ENCODE results near the gene ANKRD60. TPM values are rescaled to one million over a fixed set of nuclear protein-coding genes. Genes with fewer than 3 reads are reported as not detected.

The ANKRD60 gene
- total and polyA plus RNA-seq, 8 donors = not detected

DNA sequence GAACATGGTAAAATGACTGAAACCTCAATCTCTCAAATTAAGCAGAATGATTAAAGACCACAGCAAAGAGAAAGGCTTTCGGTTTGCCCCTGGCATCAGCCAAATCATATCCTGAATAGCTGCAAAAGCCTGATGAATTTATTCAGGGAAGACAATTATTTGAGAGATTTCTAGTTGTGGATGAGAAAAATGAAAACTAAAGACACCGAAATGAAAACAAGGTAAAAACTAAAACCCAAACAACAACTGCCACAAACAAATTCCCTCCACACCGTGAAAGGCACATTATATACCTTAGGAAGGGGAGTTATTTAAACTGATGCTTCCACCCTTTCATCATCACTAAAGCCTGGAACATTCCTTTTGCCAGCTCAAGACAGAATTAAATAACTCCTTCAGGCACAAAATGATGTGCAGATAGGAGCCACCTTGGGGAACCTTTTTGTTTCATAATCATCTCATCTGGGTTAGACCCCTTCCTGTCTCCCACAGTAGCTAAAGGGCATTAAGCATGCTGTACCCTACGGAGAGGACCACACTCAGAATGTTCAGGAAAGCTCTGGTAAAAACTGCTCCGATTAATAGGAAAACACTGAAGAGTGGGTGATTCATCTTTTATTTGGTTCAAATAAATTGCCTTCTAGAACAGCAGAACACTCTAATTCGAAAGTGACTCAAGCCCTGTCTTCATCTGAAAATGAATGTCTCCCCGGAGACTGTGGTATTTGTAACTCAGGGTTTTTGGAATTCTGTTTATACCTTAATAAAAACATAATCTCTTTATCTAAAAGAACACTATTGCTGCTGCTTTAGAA lies 9.1 kb upstream of the ANKRD60 start:
- H3K27ac ChIP-seq = no peak overlapping the region
- intact Hi-C loops (cut with DNase I) = loop anchor here in 1 of 3 donors (5.0 kb wide), 1 partner anchor 210 kb away; no protein-coding TSS in a partner anchor
- ATAC-seq (peak in 2 of 4 donors; percentile 10 to 32), DNase-seq (no peak), FAIRE-seq (no peak)
- H3K9me3 ChIP-seq = no peaks in the 10 kb centered on the region
- H3K36me3 ChIP-seq = peaks cover 0 to 1% (median 0%) of the 10 kb centered on the region in 3 donors
- 56 to 64% methylated on average over 7 of the region's 7 CpGs for WGBS, 2 donors
- H3K4me3 ChIP-seq = peak overlapping the region in 1 of 4 donors; percentile 44
- H3K4me1 ChIP-seq = no peaks in the 10 kb centered on the region
- TF ChIP-seq CTCF (IDR thresholded peaks at IDR 0.05) = no peak
- no peaks in the 10 kb centered on the region for H3K27me3 ChIP-seq

GRCh38 chr20:58236612-58237317 lies 8.3 kb upstream of the ANKRD60 start:
- no peak for FAIRE-seq
- Histone ChIP-seq H3K4me3 (peak overlapping the region in 2 of 4 donors; percentile 15 to 44), H3K27me3 (no peaks in the 10 kb centered on the region), H3K27ac (no peak overlapping the region), H3K9me3 (no peaks in the 10 kb centered on the region), H3K4me1 (no peaks in the 10 kb centered on the region), H3K36me3 (no peaks in the 10 kb centered on the region)
- 4 to 5% methylated on average over 43 of the region's 43 CpGs for whole genome bisulfite sequencing, 2 donors
- DNase-seq = peak; percentile 26 to 94 (median 66)
- peak; percentile 84 to 98 (median 96) for ATAC-seq
- peak; percentile 92 to 98 (median 93) for TF ChIP-seq CTCF (IDR thresholded peaks at IDR 0.05)
- intact Hi-C loops (cut with DNase I) = loop anchor here in 1 of 3 donors (5.0 kb wide), 1 partner anchor 211 kb away; no protein-coding TSS in a partner anchor

- Histone ChIP-seq H3K4me1 (no peaks in the 10 kb centered on the region), H3K27ac (no peak overlapping the region), H3K4me3 (no peak overlapping the region), H3K36me3 (no peaks in the 10 kb centered on the region), H3K27me3 (no peaks in the 10 kb centered on the region), H3K9me3 (no peaks in the 10 kb centered on the region)
- intact Hi-C loops (cut with DNase I) = loop anchor here in 1 of 3 donors (5.0 kb wide), 1 partner anchor 212 kb away; no protein-coding TSS in a partner anchor
- no peak for ATAC-seq
- no peak for TF ChIP-seq CTCF (IDR thresholded peaks at IDR 0.05)
- FAIRE-seq = no peak
- 84 to 85% methylated on average over 5 of the region's 5 CpGs for WGBS, 2 donors
- DNase-seq = no peak
Measured at GRCh38 chr20:58235010-58235409, 6.6 kb upstream of the ANKRD60 start.

GRCh38 chr20:58233881-58234528 lies 5.6 kb upstream of the ANKRD60 start:
- no peak overlapping the region for H3K4me3 ChIP-seq
- peak in 3 of 4 donors; percentile 27 to 37 (median 28) for TF ChIP-seq CTCF (IDR thresholded peaks at IDR 0.05)
- H3K27ac ChIP-seq = no peak overlapping the region
- intact Hi-C loops (cut with DNase I) = no loop called here
- H3K9me3 ChIP-seq = no peaks in the 10 kb centered on the region
- peaks cover 0 to 5% (median 0%) of the 10 kb centered on the region in 4 donors for H3K27me3 ChIP-seq
- no peaks in the 10 kb centered on the region for H3K36me3 ChIP-seq
- ATAC-seq (peak in 1 of 4 donors; percentile 26), DNase-seq (peak in 1 of 6 donors; percentile 75), FAIRE-seq (no peak)
- WGBS, 2 donors = 46 to 48% methylated on average over 8 of the region's 8 CpGs
- H3K4me1 ChIP-seq = no peaks in the 10 kb centered on the region
